ENCODE results near the gene FCRL1. TPM values are rescaled to one million over a fixed set of nuclear protein-coding genes. Genes with fewer than 3 reads are reported as not detected.

The FCRL1 gene
- total and polyA plus RNA-seq, 4 experiments from 2014 or later, result 0.23 to 0.75 TPM; not detected in 2

GRCh38 chr1:157844089-157844830 is 24.3 kb upstream of the FCRL1 start:
- H3K9me3 Mint-ChIP-seq, result no peaks in the 10 kb centered on the region
- no peak overlapping the region for H3K4me3 Mint-ChIP-seq
- ChIA-PET POLR2A (ENCODE audit: partially characterized antibody) (no interaction called here), CTCF (ENCODE audit: partially characterized antibody) (no interaction called here)
- no peak overlapping the region for H3K27ac Mint-ChIP-seq
- H3K36me3 ChIP-seq (ENCODE audit: insufficient read depth, low read length), result no peaks in the 10 kb centered on the region
- H3K4me1 ChIP-seq (ENCODE audit: insufficient read depth, low read length), result no peaks in the 10 kb centered on the region
- H3K9me3 ChIP-seq (ENCODE audit: control insufficient read depth in 1 of 2, low read length in 2 of 2), result no peaks in the 10 kb centered on the region
- no peaks in the 10 kb centered on the region for H3K36me3 Mint-ChIP-seq
- intact Hi-C loops (cut with micrococcal nuclease), result no loop called here
- no peak overlapping the region for H3K4me3 ChIP-seq (ENCODE audit: low read length in 2 of 2)
- no peaks in the 10 kb centered on the region for H3K27me3 ChIP-seq (ENCODE audit: insufficient read depth, low read length)
- H3K4me1 Mint-ChIP-seq, result no peaks in the 10 kb centered on the region
- no peak overlapping the region for H3K27ac ChIP-seq (ENCODE audit: low read depth, low read length)
- peaks cover 1 to 2% of the 10 kb centered on the region in 2 donors for H3K27me3 Mint-ChIP-seq
- no peak for DNase-seq

GRCh38 chr1:157842939-157843338 is 23.0 kb upstream of the FCRL1 start:
- Histone ChIP-seq H3K27me3 (ENCODE audit: insufficient read depth, low read length) (no peaks in the 10 kb centered on the region), H3K4me1 (ENCODE audit: insufficient read depth, low read length) (no peaks in the 10 kb centered on the region), H3K9me3 (ENCODE audit: control insufficient read depth in 1 of 2, low read length in 2 of 2) (no peaks in the 10 kb centered on the region), H3K4me3 (ENCODE audit: low read length in 2 of 2) (no peak overlapping the region), H3K36me3 (ENCODE audit: insufficient read depth, low read length) (no peaks in the 10 kb centered on the region), H3K27ac (ENCODE audit: low read depth, low read length) (no peak overlapping the region)
- POLR2A ChIA-PET (ENCODE audit: partially characterized antibody), result no interaction called here
- no peaks in the 10 kb centered on the region for H3K4me1 Mint-ChIP-seq
- intact Hi-C loops (cut with micrococcal nuclease), result no loop called here
- H3K9me3 Mint-ChIP-seq, result no peaks in the 10 kb centered on the region
- no peaks in the 10 kb centered on the region for H3K36me3 Mint-ChIP-seq
- H3K27me3 Mint-ChIP-seq, result peaks cover 1 to 2% of the 10 kb centered on the region in 2 donors
- DNase-seq, result no peak
- no peak overlapping the region for H3K27ac Mint-ChIP-seq
- H3K4me3 Mint-ChIP-seq, result no peak overlapping the region
- CTCF ChIA-PET (ENCODE audit: partially characterized antibody), result no interaction called here

GRCh38 chr1:157841708-157842107 is 21.8 kb upstream of the FCRL1 start, which contains the start of gene CD5L:
Gene CD5L, minus strand, starts transcription at chr1:157841808. Its CDS starts 107 bp downstream, at chr1:157841701.
- no peaks in the 10 kb centered on the region for H3K36me3 ChIP-seq (ENCODE audit: insufficient read depth, low read length)
- intact Hi-C loops (cut with micrococcal nuclease), result no loop called here
- H3K27ac Mint-ChIP-seq, result no peak within 1 kb of the TSS
- no peak within 1 kb of the TSS for H3K4me3 ChIP-seq (ENCODE audit: low read length in 2 of 2)
- H3K9me3 Mint-ChIP-seq, result no peaks in the 10 kb centered on the region
- H3K4me1 ChIP-seq (ENCODE audit: insufficient read depth, low read length), result no peaks in the 10 kb centered on the region
- no peaks in the 10 kb centered on the region for H3K4me1 Mint-ChIP-seq
- CTCF ChIA-PET (ENCODE audit: partially characterized antibody), result no interaction called here
- H3K27ac ChIP-seq (ENCODE audit: low read depth, low read length), result no peak within 1 kb of the TSS
- peaks cover 1 to 3% of the 10 kb centered on the region in 2 donors for H3K27me3 Mint-ChIP-seq
- H3K36me3 Mint-ChIP-seq, result no peaks in the 10 kb centered on the region
- POLR2A ChIA-PET (ENCODE audit: partially characterized antibody), result no interaction called here
- H3K9me3 ChIP-seq (ENCODE audit: control insufficient read depth in 1 of 2, low read length in 2 of 2), result no peaks in the 10 kb centered on the region
- no peak for DNase-seq
- no peak within 1 kb of the TSS for H3K4me3 Mint-ChIP-seq
- no peaks in the 10 kb centered on the region for H3K27me3 ChIP-seq (ENCODE audit: insufficient read depth, low read length)

- CTCF ChIA-PET (ENCODE audit: partially characterized antibody), result no interaction called here
- no peaks in the 10 kb centered on the region for H3K9me3 Mint-ChIP-seq
- H3K27ac ChIP-seq (ENCODE audit: low read depth, low read length), result no peak overlapping the region
Observed at GRCh38 chr1:157838966-157839365, 19.0 kb upstream of the FCRL1 start.

GRCh38 chr1:157834430-157834829 is 14.5 kb upstream of the FCRL1 start:
- Mint-ChIP-seq H3K4me3 (no peak overlapping the region), H3K27me3 (peaks cover 2 to 12% of the 10 kb centered on the region in 2 donors), H3K36me3 (no peaks in the 10 kb centered on the region), H3K27ac (no peak overlapping the region), H3K4me1 (no peaks in the 10 kb centered on the region), H3K9me3 (no peaks in the 10 kb centered on the region)
- DNase-seq, result no peak
- intact Hi-C loops (cut with micrococcal nuclease), result no loop called here
- POLR2A ChIA-PET (ENCODE audit: partially characterized antibody), result no interaction called here
- Histone ChIP-seq H3K27ac (ENCODE audit: low read depth, low read length) (no peak overlapping the region), H3K4me3 (ENCODE audit: low read length in 2 of 2) (no peak overlapping the region), H3K36me3 (ENCODE audit: insufficient read depth, low read length) (no peaks in the 10 kb centered on the region), H3K27me3 (ENCODE audit: insufficient read depth, low read length) (no peaks in the 10 kb centered on the region), H3K9me3 (ENCODE audit: control insufficient read depth in 1 of 2, low read length in 2 of 2) (no peaks in the 10 kb centered on the region), H3K4me1 (ENCODE audit: insufficient read depth, low read length) (no peaks in the 10 kb centered on the region)
- CTCF ChIA-PET (ENCODE audit: partially characterized antibody), result no interaction called here

More at GRCh38 chr1:157838966-157839365, 19.0 kb upstream of the FCRL1 start:
- H3K9me3 ChIP-seq (ENCODE audit: control insufficient read depth in 1 of 2, low read length in 2 of 2), result no peaks in the 10 kb centered on the region
- peaks cover 0 to 1% of the 10 kb centered on the region in 2 donors for H3K27me3 Mint-ChIP-seq
- intact Hi-C loops (cut with micrococcal nuclease), result no loop called here
- H3K4me3 ChIP-seq (ENCODE audit: low read length in 2 of 2), result no peak overlapping the region
- no peak for DNase-seq
- H3K36me3 ChIP-seq (ENCODE audit: insufficient read depth, low read length), result no peaks in the 10 kb centered on the region
- H3K27ac Mint-ChIP-seq, result no peak overlapping the region
- POLR2A ChIA-PET (ENCODE audit: partially characterized antibody), result no interaction called here
- no peaks in the 10 kb centered on the region for H3K27me3 ChIP-seq (ENCODE audit: insufficient read depth, low read length)
- no peak overlapping the region for H3K4me3 Mint-ChIP-seq
- H3K36me3 Mint-ChIP-seq, result no peaks in the 10 kb centered on the region
- no peaks in the 10 kb centered on the region for H3K4me1 Mint-ChIP-seq
- H3K4me1 ChIP-seq (ENCODE audit: insufficient read depth, low read length), result no peaks in the 10 kb centered on the region

- CTCF ChIA-PET (ENCODE audit: partially characterized antibody), result no interaction called here
Observed at GRCh38 chr1:157833145-157833544, 13.2 kb upstream of the FCRL1 start.

GRCh38 chr1:157831968-157832626 is 12.2 kb upstream of the FCRL1 start:
- POLR2A ChIA-PET (ENCODE audit: partially characterized antibody), result no interaction called here
- no peaks in the 10 kb centered on the region for H3K9me3 Mint-ChIP-seq
- Histone ChIP-seq H3K4me1 (ENCODE audit: insufficient read depth, low read length) (no peaks in the 10 kb centered on the region), H3K36me3 (ENCODE audit: insufficient read depth, low read length) (no peaks in the 10 kb centered on the region), H3K4me3 (ENCODE audit: low read length in 2 of 2) (no peak overlapping the region), H3K9me3 (ENCODE audit: control insufficient read depth in 1 of 2, low read length in 2 of 2) (no peaks in the 10 kb centered on the region), H3K27ac (ENCODE audit: low read depth, low read length) (no peak overlapping the region), H3K27me3 (ENCODE audit: insufficient read depth, low read length) (no peaks in the 10 kb centered on the region)
- H3K4me1 Mint-ChIP-seq, result no peaks in the 10 kb centered on the region
- H3K4me3 Mint-ChIP-seq, result no peak overlapping the region
- intact Hi-C loops (cut with micrococcal nuclease), result no loop called here
- H3K27me3 Mint-ChIP-seq, result peaks cover 2 to 11% of the 10 kb centered on the region in 2 donors
- DNase-seq, result no peak
- no peak overlapping the region for H3K27ac Mint-ChIP-seq
- H3K36me3 Mint-ChIP-seq, result no peaks in the 10 kb centered on the region
- CTCF ChIA-PET (ENCODE audit: partially characterized antibody), result no interaction called here

More at GRCh38 chr1:157833145-157833544, 13.2 kb upstream of the FCRL1 start:
- intact Hi-C loops (cut with micrococcal nuclease), result no loop called here
- peaks cover 2 to 12% of the 10 kb centered on the region in 2 donors for H3K27me3 Mint-ChIP-seq
- H3K4me1 Mint-ChIP-seq, result no peaks in the 10 kb centered on the region
- no peak for DNase-seq
- no peak overlapping the region for H3K27ac ChIP-seq (ENCODE audit: low read depth, low read length)
- no peaks in the 10 kb centered on the region for H3K36me3 ChIP-seq (ENCODE audit: insufficient read depth, low read length)
- no peaks in the 10 kb centered on the region for H3K9me3 ChIP-seq (ENCODE audit: control insufficient read depth in 1 of 2, low read length in 2 of 2)
- no peaks in the 10 kb centered on the region for H3K9me3 Mint-ChIP-seq
- no peaks in the 10 kb centered on the region for H3K36me3 Mint-ChIP-seq
- H3K4me1 ChIP-seq (ENCODE audit: insufficient read depth, low read length), result no peaks in the 10 kb centered on the region
- H3K27ac Mint-ChIP-seq, result no peak overlapping the region
- H3K4me3 Mint-ChIP-seq, result no peak overlapping the region
- no peaks in the 10 kb centered on the region for H3K27me3 ChIP-seq (ENCODE audit: insufficient read depth, low read length)
- POLR2A ChIA-PET (ENCODE audit: partially characterized antibody), result no interaction called here
- no peak overlapping the region for H3K4me3 ChIP-seq (ENCODE audit: low read length in 2 of 2)

All from CD4-positive, alpha-beta memory T cell (primary cell).